ENCODE results near the gene BCL6B. TPM values are rescaled to one million over a fixed set of nuclear protein-coding genes. Genes with fewer than 3 reads are reported as not detected.
"Not testable (repeated sequence)": the region's sequence is repeated elsewhere in the genome, so short reads cannot be mapped to it uniquely, and the experiment has no call there.

The BCL6B gene
- total and polyA plus RNA-seq, 2 experiments from 2014 or later = 3.3 to 4.5 TPM

DNA sequence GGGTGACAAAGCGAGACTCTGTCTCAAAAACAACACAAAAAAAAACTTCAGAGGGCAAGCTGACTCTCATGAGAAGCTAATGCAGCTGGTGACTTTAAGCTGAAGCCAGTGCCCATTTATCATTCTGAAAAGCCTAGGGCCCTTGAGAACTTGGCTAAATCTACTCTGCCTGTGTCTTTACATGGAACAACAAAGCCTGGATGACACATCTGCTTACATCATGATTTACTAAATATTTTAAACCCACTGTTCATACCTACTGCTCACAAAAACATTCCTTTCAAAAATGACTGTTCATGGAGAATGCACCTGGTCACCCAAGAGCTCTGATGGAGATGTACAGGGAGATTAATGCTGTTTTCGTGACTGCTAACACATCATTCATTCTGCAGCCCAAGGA lies 33.1 kb upstream of the BCL6B start (continued):
- TF ChIP-seq, protein P1, sequence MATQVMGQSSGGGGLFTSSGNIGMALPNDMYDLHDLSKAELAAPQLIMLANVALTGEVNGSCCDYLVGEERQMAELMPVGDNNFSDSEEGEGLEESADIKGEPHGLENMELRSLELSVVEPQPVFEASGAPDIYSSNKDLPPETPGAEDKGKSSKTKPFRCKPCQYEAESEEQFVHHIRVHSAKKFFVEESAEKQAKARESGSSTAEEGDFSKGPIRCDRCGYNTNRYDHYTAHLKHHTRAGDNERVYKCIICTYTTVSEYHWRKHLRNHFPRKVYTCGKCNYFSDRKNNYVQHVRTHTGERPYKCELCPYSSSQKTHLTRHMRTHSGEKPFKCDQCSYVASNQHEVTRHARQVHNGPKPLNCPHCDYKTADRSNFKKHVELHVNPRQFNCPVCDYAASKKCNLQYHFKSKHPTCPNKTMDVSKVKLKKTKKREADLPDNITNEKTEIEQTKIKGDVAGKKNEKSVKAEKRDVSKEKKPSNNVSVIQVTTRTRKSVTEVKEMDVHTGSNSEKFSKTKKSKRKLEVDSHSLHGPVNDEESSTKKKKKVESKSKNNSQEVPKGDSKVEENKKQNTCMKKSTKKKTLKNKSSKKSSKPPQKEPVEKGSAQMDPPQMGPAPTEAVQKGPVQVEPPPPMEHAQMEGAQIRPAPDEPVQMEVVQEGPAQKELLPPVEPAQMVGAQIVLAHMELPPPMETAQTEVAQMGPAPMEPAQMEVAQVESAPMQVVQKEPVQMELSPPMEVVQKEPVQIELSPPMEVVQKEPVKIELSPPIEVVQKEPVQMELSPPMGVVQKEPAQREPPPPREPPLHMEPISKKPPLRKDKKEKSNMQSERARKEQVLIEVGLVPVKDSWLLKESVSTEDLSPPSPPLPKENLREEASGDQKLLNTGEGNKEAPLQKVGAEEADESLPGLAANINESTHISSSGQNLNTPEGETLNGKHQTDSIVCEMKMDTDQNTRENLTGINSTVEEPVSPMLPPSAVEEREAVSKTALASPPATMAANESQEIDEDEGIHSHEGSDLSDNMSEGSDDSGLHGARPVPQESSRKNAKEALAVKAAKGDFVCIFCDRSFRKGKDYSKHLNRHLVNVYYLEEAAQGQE (IDR thresholded peaks at IDR 0.05; ENCODE audit: unreplicated experiment) = no peak
- no peak for TF ChIP-seq EZH2phosphoT487 (IDR thresholded peaks at IDR 0.05; ENCODE audit: unreplicated experiment)

- not testable (repeated sequence) for H4K20me1 ChIP-seq (replicated peaks; ENCODE audit: insufficient read depth); ATAC-seq; H3K9me2 ChIP-seq (ENCODE audit: insufficient read depth); H3K9me3 Mint-ChIP-seq; H3K27ac ChIP-seq (ENCODE audit: low read depth); H3K4me3 ChIP-seq; H3F3A ChIP-seq (replicated peaks; ENCODE audit: low read depth); H2AFZ ChIP-seq; H3K79me2 ChIP-seq (replicated peaks; ENCODE audit: insufficient read depth); H3K27ac Mint-ChIP-seq; H3K4me2 ChIP-seq; H3K4me1 ChIP-seq (ENCODE audit: insufficient read depth); H3K4me1 Mint-ChIP-seq; H3K4me3 Mint-ChIP-seq; H3K36me3 ChIP-seq (ENCODE audit: insufficient read depth); DNase-seq (ENCODE audit: low spot score)
- peaks cover 69% of the 10 kb centered on the region for H3K27me3 ChIP-seq (ENCODE audit: insufficient read depth)
- peaks cover 10% of the 10 kb centered on the region for H3K36me3 Mint-ChIP-seq (ENCODE audit: low read depth)
- H3K27me3 Mint-ChIP-seq (ENCODE audit: insufficient read depth, low read depth, poor library complexity) = peaks cover 35% of the 10 kb centered on the region
Measured at GRCh38 chr17:6993613-6994056, 29.2 kb upstream of the BCL6B start.

DNA sequence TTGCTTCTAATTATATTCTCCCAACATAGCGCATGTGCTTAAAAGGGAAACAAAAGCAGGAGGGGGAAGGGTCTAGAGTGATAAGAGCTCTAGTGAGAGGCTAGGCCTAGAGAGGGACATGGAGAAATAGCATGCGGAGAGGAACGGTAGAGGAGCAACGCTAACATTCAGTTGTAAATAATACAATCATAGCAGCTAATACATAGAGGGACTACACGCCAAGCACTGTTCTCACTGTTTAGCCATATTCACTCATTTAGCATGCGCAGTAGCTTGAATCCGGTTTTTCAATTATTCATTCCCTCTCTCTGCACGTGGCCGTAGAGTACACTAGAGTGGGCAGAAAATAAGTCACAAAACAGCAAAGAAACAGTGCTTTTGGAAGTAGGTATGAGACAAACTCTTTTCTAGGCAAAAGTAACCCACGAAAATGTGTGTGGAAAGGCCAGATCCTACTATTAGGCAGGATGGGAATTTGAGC lies 28.7 kb upstream of the BCL6B start:
- Histone ChIP-seq H3K36me3 (ENCODE audit: insufficient read depth) (no peaks in the 10 kb centered on the region), H2AFZ (no peak overlapping the region), H3K4me2 (no peak overlapping the region), H4K20me1 (replicated peaks; ENCODE audit: insufficient read depth) (no peaks in the 10 kb centered on the region; the same call in 1 of the 2 replicates), H3F3A (replicated peaks; ENCODE audit: low read depth) (no peaks in the 10 kb centered on the region), H3K27me3 (ENCODE audit: insufficient read depth) (peaks cover 69% of the 10 kb centered on the region), H3K4me1 (ENCODE audit: insufficient read depth) (no peaks in the 10 kb centered on the region; the same call in 1 of the 2 replicates), H3K79me2 (replicated peaks; ENCODE audit: insufficient read depth) (no peaks in the 10 kb centered on the region), H3K9me2 (ENCODE audit: insufficient read depth) (no peaks in the 10 kb centered on the region), H3K4me3 (no peak overlapping the region), H3K27ac (ENCODE audit: low read depth) (no peak overlapping the region)
- no peaks in the 10 kb centered on the region for H3K9me3 Mint-ChIP-seq
- no peak overlapping the region for H3K27ac Mint-ChIP-seq
- DNase-seq (ENCODE audit: low spot score) = no peak
- H3K4me1 Mint-ChIP-seq = peaks cover 4% of the 10 kb centered on the region
- H3K4me3 Mint-ChIP-seq = peak overlapping the region; percentile 84; the same call in 1 of the 3 replicates
- ATAC-seq = no peak
- peaks cover 10% of the 10 kb centered on the region for H3K36me3 Mint-ChIP-seq (ENCODE audit: low read depth)
- peaks cover 33% of the 10 kb centered on the region for H3K27me3 Mint-ChIP-seq (ENCODE audit: insufficient read depth, low read depth, poor library complexity)
- TF ChIP-seq CREB1 (CRISPR knock-in tag; IDR thresholded peaks at IDR 0.05; ENCODE audit: low read depth) (no peak), ZNF331 (CRISPR knock-in tag; IDR thresholded peaks at IDR 0.05; ENCODE audit: low read depth) (no peak), ZNF114 (CRISPR knock-in tag; IDR thresholded peaks at IDR 0.05) (no peak), STAT1 (IDR thresholded peaks at IDR 0.05; ENCODE audit: unreplicated experiment) (no peak), POLR2AphosphoS5 (IDR thresholded peaks at IDR 0.05; ENCODE audit: low read depth) (no peak), JUNB (IDR thresholded peaks at IDR 0.05; ENCODE audit: unreplicated experiment) (no peak), EZH2phosphoT487 (IDR thresholded peaks at IDR 0.05; ENCODE audit: unreplicated experiment) (no peak), EZH2 (IDR thresholded peaks at IDR 0.05; ENCODE audit: low read depth, unreplicated experiment) (no peak)
- TF ChIP-seq, protein P2, sequence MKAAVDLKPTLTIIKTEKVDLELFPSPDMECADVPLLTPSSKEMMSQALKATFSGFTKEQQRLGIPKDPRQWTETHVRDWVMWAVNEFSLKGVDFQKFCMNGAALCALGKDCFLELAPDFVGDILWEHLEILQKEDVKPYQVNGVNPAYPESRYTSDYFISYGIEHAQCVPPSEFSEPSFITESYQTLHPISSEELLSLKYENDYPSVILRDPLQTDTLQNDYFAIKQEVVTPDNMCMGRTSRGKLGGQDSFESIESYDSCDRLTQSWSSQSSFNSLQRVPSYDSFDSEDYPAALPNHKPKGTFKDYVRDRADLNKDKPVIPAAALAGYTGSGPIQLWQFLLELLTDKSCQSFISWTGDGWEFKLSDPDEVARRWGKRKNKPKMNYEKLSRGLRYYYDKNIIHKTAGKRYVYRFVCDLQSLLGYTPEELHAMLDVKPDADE (IDR thresholded peaks at IDR 0.05) = no peak
- TF ChIP-seq, protein P3, sequence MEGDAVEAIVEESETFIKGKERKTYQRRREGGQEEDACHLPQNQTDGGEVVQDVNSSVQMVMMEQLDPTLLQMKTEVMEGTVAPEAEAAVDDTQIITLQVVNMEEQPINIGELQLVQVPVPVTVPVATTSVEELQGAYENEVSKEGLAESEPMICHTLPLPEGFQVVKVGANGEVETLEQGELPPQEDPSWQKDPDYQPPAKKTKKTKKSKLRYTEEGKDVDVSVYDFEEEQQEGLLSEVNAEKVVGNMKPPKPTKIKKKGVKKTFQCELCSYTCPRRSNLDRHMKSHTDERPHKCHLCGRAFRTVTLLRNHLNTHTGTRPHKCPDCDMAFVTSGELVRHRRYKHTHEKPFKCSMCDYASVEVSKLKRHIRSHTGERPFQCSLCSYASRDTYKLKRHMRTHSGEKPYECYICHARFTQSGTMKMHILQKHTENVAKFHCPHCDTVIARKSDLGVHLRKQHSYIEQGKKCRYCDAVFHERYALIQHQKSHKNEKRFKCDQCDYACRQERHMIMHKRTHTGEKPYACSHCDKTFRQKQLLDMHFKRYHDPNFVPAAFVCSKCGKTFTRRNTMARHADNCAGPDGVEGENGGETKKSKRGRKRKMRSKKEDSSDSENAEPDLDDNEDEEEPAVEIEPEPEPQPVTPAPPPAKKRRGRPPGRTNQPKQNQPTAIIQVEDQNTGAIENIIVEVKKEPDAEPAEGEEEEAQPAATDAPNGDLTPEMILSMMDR (conservative IDR thresholded peaks at IDR 0.05; ENCODE audit: low read depth in 2 of 2) = no peak

Data from GM23338 (cell line).